PC-3 (cell line): ENCODE data around the gene CCDC183. TPM values are rescaled to one million over a fixed set of nuclear protein-coding genes. Genes with fewer than 3 reads are reported as not detected.

Source experiments
- ATAC-seq: fragments of 200-7000 bp; cut with Tn5 transposase; 2 replicates; pipeline ENCODE4 v1.9.1; 2020; ENCODE audit warnings: mild to moderate bottlenecking, moderate library complexity
- BruUV-seq: library from RNA; stranded (reverse); fragments of 400-500 nt; replicated peaks from 2 replicates; lab custom pipeline; 2021; lab: Mats Ljungman, UMichigan
- CTCF ChIA-PET: fragments of 300-600 bp; sonication (Branson Sonifier 250); formaldehyde crosslinking; loops from one replicate; lab custom pipeline; 2022; ENCODE audit warnings: antibody characterized with exemption; lab: Charles Lee
- POLR2A ChIA-PET: fragments of 300-600 bp; sonication (Branson Sonifier 250); formaldehyde crosslinking; loops from one replicate; lab custom pipeline; 2022; ENCODE audit warnings: antibody characterized with exemption; ENCODE audit not compliant: unreplicated experiment; lab: Charles Lee
- DNase-seq: peaks from one replicate; pipeline ENCODE4 v3.0.0-alpha.2; 2015
- H2AFZ ChIP-seq: fragments of 300-600 bp; sonication (generic); 2 replicates; pipeline ENCODE4 v1.6.0; 2016; ENCODE audit warnings: antibody characterized with exemption, low read length
- H3F3A ChIP-seq: fragments of 300-600 bp; sonication (generic); one replicate; pipeline ENCODE4 v1.6.0; 2017; ENCODE audit warnings: antibody characterized with exemption, low read length, control low read depth, mild to moderate bottlenecking; ENCODE audit not compliant: unreplicated experiment
- H3K27ac ChIP-seq: fragments of 300-600 bp; sonication (generic); 2 replicates; pipeline ENCODE4 v1.5.1; 2016; ENCODE audit warnings: mild to moderate bottlenecking, low read length
- H3K27me3 ChIP-seq: fragments of 300-600 bp; sonication (generic); 2 replicates; pipeline ENCODE4 v1.6.1; 2016; ENCODE audit warnings: low read length, mixed read lengths
- H3K36me3 ChIP-seq: fragments of 300-600 bp; sonication (generic); 2 replicates; pipeline ENCODE4 v1.6.1; 2016; ENCODE audit warnings: low read depth, mixed run types, low read length, mixed read lengths
- H3K4me1 ChIP-seq: fragments of 300-600 bp; sonication (generic); 2 replicates; pipeline ENCODE4 v1.5.1; 2016; ENCODE audit warnings: low read length; ENCODE audit not compliant: insufficient read depth
- H3K4me2 ChIP-seq: fragments of 300-600 bp; sonication (generic); 2 replicates; pipeline ENCODE4 v1.6.0; 2016; ENCODE audit warnings: low read length
- H3K4me3 ChIP-seq: fragments of 300-600 bp; sonication (generic); 2 replicates; pipeline ENCODE4 v1.5.1; 2016; ENCODE audit warnings: mild to moderate bottlenecking, low read length, mixed read lengths
- H3K79me2 ChIP-seq: fragments of 300-600 bp; sonication (generic); 2 replicates; pipeline ENCODE4 v1.6.1; 2017; ENCODE audit warnings: low read length, mixed read lengths
- H3K9ac ChIP-seq: fragments of 300-600 bp; sonication (generic); 2 replicates; pipeline ENCODE4 v1.6.0; 2016; ENCODE audit warnings: mild to moderate bottlenecking, low read length
- H3K9me2 ChIP-seq: fragments of 300-600 bp; sonication (generic); replicated peaks from 2 replicates; pipeline ENCODE4 v1.6.1; 2016; ENCODE audit warnings: mixed run types, low read length, mixed read lengths
- H3K9me3 ChIP-seq: fragments of 300-600 bp; sonication (generic); 2 replicates; pipeline ENCODE4 v1.6.1; 2016; ENCODE audit warnings: low read length, mixed read lengths
- H4K20me1 ChIP-seq: fragments of 300-600 bp; sonication (generic); 2 replicates; pipeline ENCODE4 v1.6.1; 2016; ENCODE audit warnings: low read length, mixed read lengths
- EZH2 ChIP-seq: fragments of 300-600 bp; sonication (generic); IDR thresholded peaks from one replicate; pipeline ENCODE4 v1.6.1; 2017; ENCODE audit warnings: antibody characterized with exemption, mild to moderate bottlenecking, low read length; ENCODE audit not compliant: unreplicated experiment
- EZH2phosphoT487 ChIP-seq: fragments of 300-600 bp; sonication (generic); IDR thresholded peaks from 2 replicates; pipeline ENCODE4 v1.6.1; 2018; ENCODE audit warnings: mild to moderate bottlenecking, antibody characterized with exemption, low read length, borderline replicate concordance
- intact Hi-C: fragments of 100-400 bp; cut with micrococcal nuclease; formaldehyde crosslinking; loops from 2 replicates; pipeline ENCODE4 v1.9.0; 2023
- total RNA-seq: library from RNA; depleted of rRNA; stranded (reverse); fragments of >200 nt; gene quantifications from 2 replicates; pipeline ENCODE4 v1.2.3, GENCODE V29; 2014
- TF ChIP-seq, protein P1 (sequence below): fragments of 300-600 bp; sonication (generic); conservative IDR thresholded peaks from 2 replicates; pipeline ENCODE4 v1.5.1; 2017; ENCODE audit warnings: antibody characterized with exemption, low read depth, mild to moderate bottlenecking, low read length

CCDC183 gene
- total RNA-seq, 1 experiment from 2014 or later: 0.87 TPM

DNA sequence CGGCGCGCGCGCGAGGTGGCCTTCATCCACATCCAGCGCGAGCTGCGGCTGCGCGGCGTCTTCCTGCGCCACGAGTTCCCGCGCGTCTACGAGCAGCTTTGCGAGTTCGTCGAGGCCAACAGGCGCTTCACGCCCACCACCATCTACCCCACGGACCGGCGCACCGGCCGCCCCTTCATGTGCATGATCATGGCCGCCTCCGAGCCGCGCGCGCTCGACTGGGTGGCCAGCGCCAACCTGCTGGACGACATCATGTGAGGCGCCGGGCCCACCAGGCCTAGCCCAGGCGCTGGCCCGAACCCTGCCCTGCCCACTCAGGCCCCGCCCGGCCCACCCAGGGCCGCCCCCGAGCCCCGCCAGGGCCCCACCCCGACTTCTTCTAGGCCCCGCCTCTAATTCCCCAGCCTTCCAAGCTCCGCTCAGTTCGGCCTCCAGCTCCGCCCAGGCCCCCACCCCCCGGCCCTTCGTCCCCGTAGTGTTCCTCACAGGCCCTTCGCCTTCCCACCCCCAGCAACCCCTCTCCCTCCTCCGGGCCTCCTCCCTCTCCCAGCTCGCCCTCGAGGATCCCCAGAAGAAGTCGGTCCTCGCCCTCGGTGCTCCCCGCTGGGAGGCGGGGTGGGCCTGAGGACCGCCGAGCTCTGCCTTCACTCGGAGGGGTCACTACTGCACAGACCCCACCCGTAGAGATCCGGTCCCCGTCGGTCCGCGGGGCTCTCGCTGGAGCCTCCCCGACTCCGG lies 51.1 kb downstream of the CCDC183 start:
- BruUV-seq: no TSS peak
- TF ChIP-seq EZH2: no peak
- no peak for TF ChIP-seq EZH2phosphoT487
- TF ChIP-seq, protein P1, sequence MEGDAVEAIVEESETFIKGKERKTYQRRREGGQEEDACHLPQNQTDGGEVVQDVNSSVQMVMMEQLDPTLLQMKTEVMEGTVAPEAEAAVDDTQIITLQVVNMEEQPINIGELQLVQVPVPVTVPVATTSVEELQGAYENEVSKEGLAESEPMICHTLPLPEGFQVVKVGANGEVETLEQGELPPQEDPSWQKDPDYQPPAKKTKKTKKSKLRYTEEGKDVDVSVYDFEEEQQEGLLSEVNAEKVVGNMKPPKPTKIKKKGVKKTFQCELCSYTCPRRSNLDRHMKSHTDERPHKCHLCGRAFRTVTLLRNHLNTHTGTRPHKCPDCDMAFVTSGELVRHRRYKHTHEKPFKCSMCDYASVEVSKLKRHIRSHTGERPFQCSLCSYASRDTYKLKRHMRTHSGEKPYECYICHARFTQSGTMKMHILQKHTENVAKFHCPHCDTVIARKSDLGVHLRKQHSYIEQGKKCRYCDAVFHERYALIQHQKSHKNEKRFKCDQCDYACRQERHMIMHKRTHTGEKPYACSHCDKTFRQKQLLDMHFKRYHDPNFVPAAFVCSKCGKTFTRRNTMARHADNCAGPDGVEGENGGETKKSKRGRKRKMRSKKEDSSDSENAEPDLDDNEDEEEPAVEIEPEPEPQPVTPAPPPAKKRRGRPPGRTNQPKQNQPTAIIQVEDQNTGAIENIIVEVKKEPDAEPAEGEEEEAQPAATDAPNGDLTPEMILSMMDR: no peak
- no peak overlapping the region for H3K27ac ChIP-seq
- ChIA-PET CTCF (interaction anchor here (0.6 kb wide), 1 partner anchor 16 kb away, joined by 3 read pairs; no protein-coding TSS in a partner anchor), POLR2A (no interaction called here)
- no peaks in the 10 kb centered on the region for H3F3A ChIP-seq
- no peaks in the 10 kb centered on the region for H3K9me2 ChIP-seq
- peak overlapping the region; percentile 92 for H3K4me2 ChIP-seq
- peaks cover 8% of the 10 kb centered on the region for H3K4me1 ChIP-seq
- DNase-seq: peak; percentile 41
- peak overlapping the region; percentile 87 for H3K4me3 ChIP-seq
- H2AFZ ChIP-seq: peak overlapping the region; percentile 67
- ATAC-seq: peak; percentile 1; the same call in 1 of the 2 replicates
- no peaks in the 10 kb centered on the region for H4K20me1 ChIP-seq
- no peaks in the 10 kb centered on the region for H3K9me3 ChIP-seq
- H3K36me3 ChIP-seq: no peaks in the 10 kb centered on the region
- no peaks in the 10 kb centered on the region for H3K79me2 ChIP-seq
- H3K9ac ChIP-seq: peak overlapping the region; percentile 77; the same call in 1 of the 2 replicates
- intact Hi-C loops: loop anchor here (10.0 kb wide), 1 partner anchor 148 kb away; the partner anchor contains the start of genes CLIC3 and PAXX
- H3K27me3 ChIP-seq: no peaks in the 10 kb centered on the region

DNA sequence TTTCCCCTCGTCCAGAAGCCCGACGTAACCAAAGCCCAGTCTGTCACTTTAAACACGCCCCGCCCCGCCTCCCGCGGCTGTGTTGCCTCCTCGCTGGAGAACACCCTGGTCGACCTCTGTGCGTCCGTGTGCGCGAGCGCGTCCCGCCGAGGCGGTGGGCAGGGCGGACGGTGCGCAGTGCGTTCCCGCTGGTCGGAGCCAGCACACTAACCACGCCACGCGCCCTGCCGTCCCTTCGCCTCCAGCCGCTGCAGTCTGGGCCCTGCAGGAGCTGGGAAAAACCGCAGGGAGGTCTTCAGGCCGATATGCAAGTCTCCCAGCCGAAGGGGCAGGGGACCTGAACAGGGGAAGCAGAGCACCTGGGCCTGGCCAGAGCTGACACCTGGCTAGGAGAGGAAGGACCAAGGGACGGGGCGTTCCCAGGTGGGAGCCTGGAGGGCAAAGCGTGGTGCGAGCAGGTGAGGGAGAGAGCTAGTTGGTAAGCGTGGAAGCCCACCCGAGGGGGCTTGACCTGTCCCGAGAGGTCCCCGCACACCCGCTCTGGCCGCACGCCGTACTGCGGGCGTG lies 51.8 kb downstream of the CCDC183 start:
- Histone ChIP-seq H4K20me1 (no peaks in the 10 kb centered on the region), H2AFZ (peak overlapping the region; percentile 67), H3F3A (no peaks in the 10 kb centered on the region), H3K9me3 (no peaks in the 10 kb centered on the region), H3K9me2 (no peaks in the 10 kb centered on the region), H3K36me3 (no peaks in the 10 kb centered on the region), H3K4me3 (peak overlapping the region; percentile 87), H3K27me3 (no peaks in the 10 kb centered on the region), H3K9ac (peak overlapping the region; percentile 77), H3K4me2 (peak overlapping the region; percentile 92), H3K79me2 (no peaks in the 10 kb centered on the region), H3K4me1 (peaks cover 8% of the 10 kb centered on the region), H3K27ac (peak overlapping the region; percentile 79; the same call in 1 of the 2 replicates)
- ATAC-seq (peak; percentile 44), DNase-seq (peak; percentile 78)
- intact Hi-C loops: loop anchor here (10.0 kb wide), 1 partner anchor 147 kb away; the partner anchor contains the start of genes CLIC3 and PAXX
- CTCF ChIA-PET: no interaction called here
- POLR2A ChIA-PET: interaction anchor here (0.6 kb wide), 1 partner anchor 47 kb away, joined by 3 read pairs; no protein-coding TSS in a partner anchor
- BruUV-seq: no TSS peak
- TF ChIP-seq EZH2phosphoT487: peak; percentile 58
- TF ChIP-seq, protein P1: no peak
